WERI-Rb-1 (cell line): ENCODE data around the gene GALNTL6.

Experiments used
- DNase-seq: peaks from one replicate; pipeline ENCODE4 v3.0.0-alpha.2; 2020
- H3K27ac ChIP-seq: fragments of 250-450 bp; sonication (Bioruptor Pico); 2 replicates; pipeline ENCODE4 v1.5.1; 2020; ENCODE audit warnings: mild to moderate bottlenecking, moderate library complexity
- H3K27me3 ChIP-seq: fragments of 250-450 bp; sonication (Bioruptor Pico); 2 replicates; pipeline ENCODE4 v1.5.1; 2021; ENCODE audit warnings: mild to moderate bottlenecking, low read depth, moderate library complexity; ENCODE audit not compliant: insufficient read depth, severe bottlenecking
- H3K36me3 ChIP-seq: fragments of 250-450 bp; sonication (Bioruptor Pico); 2 replicates; pipeline ENCODE4 v1.5.1; 2020; ENCODE audit warnings: mild to moderate bottlenecking, moderate library complexity
- H3K4me3 ChIP-seq: 2 replicates; pipeline ENCODE4 v1.5.1; 2011; ENCODE audit warnings: low read depth, mild to moderate bottlenecking, control low read depth, low read length
- H3K9me3 ChIP-seq: fragments of 250-450 bp; sonication (Bioruptor Pico); 2 replicates; pipeline ENCODE4 v1.5.1; 2021; ENCODE audit warnings: mild to moderate bottlenecking, moderate library complexity; ENCODE audit not compliant: severe bottlenecking
- TF ChIP-seq, protein P1 (sequence below): IDR thresholded peaks from 2 replicates; pipeline ENCODE4 v1.5.1; 2011; ENCODE audit warnings: low read depth, mild to moderate bottlenecking, control low read depth, inconsistent platforms, low read length

Gene GALNTL6

DNA sequence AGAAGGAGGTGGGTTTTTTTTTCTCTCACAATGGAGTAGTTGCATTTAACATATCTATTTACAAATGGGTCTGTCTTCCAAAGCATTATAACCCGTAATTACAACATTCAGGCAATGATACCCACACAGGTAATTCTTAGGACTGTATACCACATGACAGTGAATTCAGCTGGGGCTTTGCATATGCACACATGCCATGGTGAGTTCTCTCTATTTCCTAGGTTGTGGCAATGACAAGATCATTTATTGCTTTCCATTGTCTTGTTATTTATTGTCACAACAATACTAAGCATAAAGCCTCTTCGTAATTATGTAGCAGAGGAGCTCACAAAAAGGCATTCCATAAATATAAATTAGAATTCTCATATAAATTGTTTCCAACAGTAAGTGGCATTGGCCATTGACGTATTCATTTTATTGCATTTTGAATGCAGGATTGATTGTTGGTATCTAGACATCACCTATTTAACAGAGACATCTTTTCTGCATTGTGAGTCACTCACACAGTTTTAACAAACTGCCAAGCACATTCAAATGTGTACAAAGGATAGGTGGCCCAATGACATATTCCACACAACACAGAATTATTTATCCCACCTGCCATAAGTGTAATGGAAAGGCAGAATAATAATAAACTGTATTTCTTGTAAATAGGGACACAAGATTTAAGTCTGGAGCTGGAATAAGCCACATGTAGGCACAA lies 964.7 kb downstream of the GALNTL6 start:
- Histone ChIP-seq H3K27ac (no peak overlapping the region), H3K9me3 (no peaks in the 10 kb centered on the region), H3K36me3 (no peaks in the 10 kb centered on the region), H3K4me3 (no peak overlapping the region), H3K27me3 (no peaks in the 10 kb centered on the region)
- TF ChIP-seq, protein P1, sequence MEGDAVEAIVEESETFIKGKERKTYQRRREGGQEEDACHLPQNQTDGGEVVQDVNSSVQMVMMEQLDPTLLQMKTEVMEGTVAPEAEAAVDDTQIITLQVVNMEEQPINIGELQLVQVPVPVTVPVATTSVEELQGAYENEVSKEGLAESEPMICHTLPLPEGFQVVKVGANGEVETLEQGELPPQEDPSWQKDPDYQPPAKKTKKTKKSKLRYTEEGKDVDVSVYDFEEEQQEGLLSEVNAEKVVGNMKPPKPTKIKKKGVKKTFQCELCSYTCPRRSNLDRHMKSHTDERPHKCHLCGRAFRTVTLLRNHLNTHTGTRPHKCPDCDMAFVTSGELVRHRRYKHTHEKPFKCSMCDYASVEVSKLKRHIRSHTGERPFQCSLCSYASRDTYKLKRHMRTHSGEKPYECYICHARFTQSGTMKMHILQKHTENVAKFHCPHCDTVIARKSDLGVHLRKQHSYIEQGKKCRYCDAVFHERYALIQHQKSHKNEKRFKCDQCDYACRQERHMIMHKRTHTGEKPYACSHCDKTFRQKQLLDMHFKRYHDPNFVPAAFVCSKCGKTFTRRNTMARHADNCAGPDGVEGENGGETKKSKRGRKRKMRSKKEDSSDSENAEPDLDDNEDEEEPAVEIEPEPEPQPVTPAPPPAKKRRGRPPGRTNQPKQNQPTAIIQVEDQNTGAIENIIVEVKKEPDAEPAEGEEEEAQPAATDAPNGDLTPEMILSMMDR: no peak
- no peak for DNase-seq

DNA sequence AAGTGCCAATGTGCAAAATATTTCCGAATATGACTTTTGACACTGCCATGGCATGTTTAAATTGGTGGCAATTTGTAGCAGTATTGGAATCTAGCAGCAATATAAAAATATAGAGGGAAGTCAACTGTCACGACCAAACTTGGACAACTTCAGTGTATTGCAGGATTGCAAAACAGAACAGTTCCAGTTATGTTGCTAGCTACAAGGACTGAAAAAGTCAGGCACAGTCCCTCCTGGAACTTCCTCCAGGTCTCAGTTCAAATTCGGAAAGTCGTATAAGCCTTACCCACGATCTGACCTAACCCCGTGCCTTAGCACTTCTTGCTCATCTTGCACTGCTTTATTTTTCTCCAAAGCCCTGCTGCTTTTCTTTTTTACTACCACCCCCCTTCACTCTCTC lies 965.4 kb downstream of the GALNTL6 start:
- no peak for DNase-seq
- Histone ChIP-seq H3K27me3 (no peaks in the 10 kb centered on the region), H3K9me3 (no peaks in the 10 kb centered on the region), H3K27ac (no peak overlapping the region), H3K4me3 (no peak overlapping the region), H3K36me3 (no peaks in the 10 kb centered on the region)
- TF ChIP-seq, protein P1: no peak

DNA sequence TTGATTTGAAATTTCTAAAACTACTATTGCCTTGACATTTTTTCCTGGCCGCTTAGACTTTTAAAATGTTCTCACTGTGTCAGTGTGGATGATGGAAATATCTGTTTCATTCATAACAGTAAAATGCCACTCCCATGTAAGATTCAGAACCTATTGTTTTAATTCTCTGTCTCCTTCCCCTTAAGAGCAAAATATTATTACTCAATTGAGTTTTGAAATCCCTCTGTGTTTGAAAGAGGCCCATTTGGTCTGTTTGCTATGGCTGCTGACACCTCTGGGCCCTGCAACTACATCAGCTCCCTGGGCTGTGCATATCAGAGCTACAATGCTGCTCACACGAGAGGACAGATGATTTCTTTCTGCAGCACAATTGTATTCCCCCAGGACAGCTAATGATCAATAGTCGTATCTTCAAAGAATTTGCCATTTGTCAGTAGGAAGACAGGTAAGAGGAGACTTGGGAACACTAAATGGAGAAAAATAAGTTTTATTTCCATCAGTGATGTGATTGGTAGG lies 967.4 kb downstream of the GALNTL6 start:
- no peaks in the 10 kb centered on the region for H3K27me3 ChIP-seq
- no peaks in the 10 kb centered on the region for H3K36me3 ChIP-seq
- H3K27ac ChIP-seq: no peak overlapping the region
- TF ChIP-seq, protein P1: no peak
- no peak for DNase-seq
- no peaks in the 10 kb centered on the region for H3K9me3 ChIP-seq
- no peak overlapping the region for H3K4me3 ChIP-seq

DNA sequence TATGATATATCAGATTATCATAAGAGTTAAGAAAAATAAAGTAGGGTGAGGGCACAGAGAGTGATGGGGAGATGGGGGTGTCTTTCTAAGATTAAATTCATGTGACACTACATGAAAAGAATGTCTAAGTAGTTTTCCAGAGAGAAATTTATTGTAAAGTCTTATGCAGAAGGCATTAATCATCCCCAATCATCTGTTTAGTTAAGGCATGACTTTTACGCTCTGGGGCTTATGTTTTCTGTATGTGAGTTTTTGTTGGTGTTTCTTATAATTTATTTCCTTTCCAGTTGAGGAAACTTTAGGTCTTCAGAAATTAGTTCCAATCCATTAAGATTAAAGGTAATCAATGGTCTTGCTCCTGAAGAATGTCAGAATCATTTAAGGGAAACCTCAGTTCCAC lies 972.4 kb downstream of the GALNTL6 start:
- TF ChIP-seq, protein P1: no peak
- H3K36me3 ChIP-seq: no peaks in the 10 kb centered on the region
- H3K9me3 ChIP-seq: no peaks in the 10 kb centered on the region
- no peak overlapping the region for H3K27ac ChIP-seq
- H3K27me3 ChIP-seq: no peaks in the 10 kb centered on the region
- no peak overlapping the region for H3K4me3 ChIP-seq
- no peak for DNase-seq

DNA sequence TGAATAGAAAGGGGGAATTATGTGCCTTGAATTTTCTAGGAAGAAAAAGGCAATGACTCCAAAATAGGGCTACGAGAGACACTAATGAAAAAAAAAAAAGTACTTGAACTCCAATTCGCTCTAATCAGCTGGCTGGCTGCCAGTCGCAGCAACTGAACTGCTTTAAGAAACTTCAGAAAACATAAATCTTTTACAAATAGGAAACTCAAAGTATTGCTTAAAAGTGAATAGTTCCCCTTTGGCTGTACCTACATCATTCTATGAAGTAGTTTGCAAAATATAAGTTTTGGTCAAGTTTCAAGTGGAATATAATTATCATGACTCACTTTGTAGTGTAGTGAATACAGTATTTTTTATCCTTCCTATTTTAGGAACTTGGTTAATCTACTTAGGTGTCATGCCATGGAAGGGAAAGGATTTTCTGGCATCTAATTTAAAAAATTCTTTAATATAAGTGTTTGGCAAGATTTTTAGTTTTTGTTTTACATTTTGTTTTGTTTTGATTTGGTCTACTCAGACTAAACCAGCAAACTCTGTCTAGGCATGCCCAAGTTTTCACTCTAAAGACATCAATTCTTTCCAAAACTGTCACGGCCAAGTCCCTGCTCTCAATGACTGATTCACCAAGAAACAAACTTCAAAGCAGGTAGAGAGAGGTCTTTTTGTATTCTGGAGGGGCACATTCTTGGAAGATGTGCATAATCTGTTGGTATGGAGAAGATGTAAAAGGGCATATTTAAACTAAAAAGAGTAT lies 973.0 kb downstream of the GALNTL6 start:
- DNase-seq: no peak
- TF ChIP-seq, protein P1: no peak
- no peak overlapping the region for H3K27ac ChIP-seq

More for the DNA sequence above, 973.0 kb downstream of the GALNTL6 start:
- Histone ChIP-seq H3K9me3 (no peaks in the 10 kb centered on the region), H3K27me3 (no peaks in the 10 kb centered on the region), H3K36me3 (no peaks in the 10 kb centered on the region), H3K4me3 (no peak overlapping the region)
